SJSA1 (cell line): ENCODE results near the gene ZFPL1. TPM values are rescaled to one million over a fixed set of nuclear protein-coding genes. Genes with fewer than 3 reads are reported as not detected.

Experiments
- DNase-seq, 2 experiments: peaks; one replicate each; pipeline ENCODE4 v3.0.0-alpha.2; 2015 to 2020; ENCODE audit warnings: low spot score in 2 of 2, low read depth in 1 of 2
- H3K27ac ChIP-seq: fragments of 250-450 bp; sonication (Bioruptor Pico); 2 replicates; pipeline ENCODE4 v1.5.1; 2020; ENCODE audit warnings: mild to moderate bottlenecking, moderate library complexity
- H3K27me3 ChIP-seq: fragments of 250-450 bp; sonication (Bioruptor Pico); replicated peaks from 2 replicates; pipeline ENCODE4 v1.5.1; 2020; ENCODE audit warnings: mild to moderate bottlenecking, moderate library complexity
- H3K36me3 ChIP-seq: fragments of 250-450 bp; sonication (Bioruptor Pico); 2 replicates; pipeline ENCODE4 v1.5.1; 2020; ENCODE audit warnings: mild to moderate bottlenecking
- H3K4me1 ChIP-seq: fragments of 250-450 bp; sonication (Bioruptor Pico); replicated peaks from 2 replicates; pipeline ENCODE4 v1.6.1; 2021; ENCODE audit warnings: mild to moderate bottlenecking
- H3K4me3 ChIP-seq: fragments of 250-450 bp; sonication (Bioruptor Pico); 2 replicates; pipeline ENCODE4 v1.5.1; 2020; ENCODE audit warnings: mild to moderate bottlenecking
- H3K9me3 ChIP-seq: fragments of 250-450 bp; sonication (Bioruptor Pico); replicated peaks from 2 replicates; pipeline ENCODE4 v1.5.1; 2020; ENCODE audit warnings: mild to moderate bottlenecking
- total RNA-seq: library from RNA; depleted of rRNA; stranded (reverse); fragments of >200 nt; shearing (Covaris generic); gene quantifications from 2 replicates; pipeline ENCODE4 v1.2.3, GENCODE V29; 2014

ZFPL1 gene
- total RNA-seq, 1 experiment from 2014 or later, result 91.9 TPM

- H3K9me3 ChIP-seq, result no peaks in the 10 kb centered on the region
- peaks cover 6% of the 10 kb centered on the region for H3K4me1 ChIP-seq
- H3K4me3 ChIP-seq, result no peak overlapping the region
- no peak for DNase-seq
- no peaks in the 10 kb centered on the region for H3K27me3 ChIP-seq
- peaks cover 49% of the 10 kb centered on the region for H3K36me3 ChIP-seq
- H3K27ac ChIP-seq, result no peak overlapping the region
Observed at GRCh38 chr11:65089621-65090020, 5.6 kb downstream of the ZFPL1 start.

- H3K4me3 ChIP-seq, result no peak overlapping the region
Observed at GRCh38 chr11:65090628-65091027, 6.6 kb downstream of the ZFPL1 start.

GRCh38 chr11:65095427-65095826 is 11.4 kb downstream of the ZFPL1 start:
- no peak for DNase-seq
- H3K4me3 ChIP-seq, result peak overlapping the region; percentile 76

More at GRCh38 chr11:65090628-65091027, 6.6 kb downstream of the ZFPL1 start:
- peaks cover 42% of the 10 kb centered on the region for H3K36me3 ChIP-seq
- DNase-seq, result no peak
- H3K9me3 ChIP-seq, result no peaks in the 10 kb centered on the region
- peaks cover 1% of the 10 kb centered on the region for H3K4me1 ChIP-seq
- no peaks in the 10 kb centered on the region for H3K27me3 ChIP-seq
- no peak overlapping the region for H3K27ac ChIP-seq

GRCh38 chr11:65095974-65096806 is 12.2 kb downstream of the ZFPL1 start, which contains the start of gene VPS51:
TSS of gene VPS51 (plus strand) at chr11:65096214. CDS start at chr11:65096251, 37 bp downstream.
- peaks cover 9% of the 10 kb centered on the region for H3K4me1 ChIP-seq

More at GRCh38 chr11:65095427-65095826, 11.4 kb downstream of the ZFPL1 start:
- Histone ChIP-seq H3K27ac (peak overlapping the region; percentile 49; the same call in 1 of the 2 replicates), H3K4me1 (peaks cover 9% of the 10 kb centered on the region), H3K36me3 (peaks cover 26% of the 10 kb centered on the region), H3K9me3 (no peaks in the 10 kb centered on the region), H3K27me3 (no peaks in the 10 kb centered on the region)

GRCh38 chr11:65096926-65097325 is 12.9 kb downstream of the ZFPL1 start:
- H3K36me3 ChIP-seq, result peaks cover 35% of the 10 kb centered on the region
- no peaks in the 10 kb centered on the region for H3K9me3 ChIP-seq
- peak overlapping the region; percentile 9; the same call in 1 of the 2 replicates for H3K27ac ChIP-seq
- DNase-seq, result no peak
- no peaks in the 10 kb centered on the region for H3K27me3 ChIP-seq
- H3K4me3 ChIP-seq, result peak overlapping the region; percentile 76
- H3K4me1 ChIP-seq, result peaks cover 10% of the 10 kb centered on the region

More at GRCh38 chr11:65095974-65096806, 12.2 kb downstream of the ZFPL1 start, which contains the start of gene VPS51:
- Histone ChIP-seq H3K9me3 (no peaks in the 10 kb centered on the region), H3K27ac (peak within 1 kb of the TSS; percentile 49), H3K4me3 (peak within 1 kb of the TSS; percentile 76), H3K36me3 (peaks cover 33% of the 10 kb centered on the region), H3K27me3 (no peaks in the 10 kb centered on the region)
- DNase-seq, result peak; percentile 92 to 94

GRCh38 chr11:65100674-65101350 is 16.8 kb downstream of the ZFPL1 start:
- H3K36me3 ChIP-seq, result peaks cover 52% of the 10 kb centered on the region
- no peak overlapping the region for H3K4me3 ChIP-seq
- peaks cover 16% of the 10 kb centered on the region for H3K4me1 ChIP-seq
- no peak for DNase-seq
- no peaks in the 10 kb centered on the region for H3K27me3 ChIP-seq
- no peak overlapping the region for H3K27ac ChIP-seq
- H3K9me3 ChIP-seq, result no peaks in the 10 kb centered on the region

GRCh38 chr11:65102142-65103095 is 18.4 kb downstream of the ZFPL1 start:
- H3K27ac ChIP-seq, result no peak overlapping the region
- H3K27me3 ChIP-seq, result no peaks in the 10 kb centered on the region
- H3K4me3 ChIP-seq, result no peak overlapping the region
- H3K36me3 ChIP-seq, result peaks cover 51% of the 10 kb centered on the region
- peak in 1 of 2 experiments; percentile 53 for DNase-seq
- H3K9me3 ChIP-seq, result no peaks in the 10 kb centered on the region
- H3K4me1 ChIP-seq, result peaks cover 10% of the 10 kb centered on the region

GRCh38 chr11:65103476-65103875 is 19.5 kb downstream of the ZFPL1 start:
- no peak for DNase-seq
- H3K9me3 ChIP-seq, result no peaks in the 10 kb centered on the region
- peaks cover 51% of the 10 kb centered on the region for H3K36me3 ChIP-seq
- H3K4me1 ChIP-seq, result peaks cover 10% of the 10 kb centered on the region
- H3K27ac ChIP-seq, result no peak overlapping the region
- H3K27me3 ChIP-seq, result no peaks in the 10 kb centered on the region
- no peak overlapping the region for H3K4me3 ChIP-seq

- Histone ChIP-seq H3K4me1 (peaks cover 10% of the 10 kb centered on the region), H3K4me3 (no peak overlapping the region)
Observed at GRCh38 chr11:65104628-65105027, 20.6 kb downstream of the ZFPL1 start.

GRCh38 chr11:65107078-65107477 is 23.1 kb downstream of the ZFPL1 start:
- H3K36me3 ChIP-seq, result peaks cover 62% of the 10 kb centered on the region
- H3K27me3 ChIP-seq, result peaks cover 4% of the 10 kb centered on the region
- H3K9me3 ChIP-seq, result no peaks in the 10 kb centered on the region
- no peak overlapping the region for H3K4me3 ChIP-seq
- peaks cover 21% of the 10 kb centered on the region for H3K4me1 ChIP-seq
- no peak overlapping the region for H3K27ac ChIP-seq
- no peak for DNase-seq

More at GRCh38 chr11:65104628-65105027, 20.6 kb downstream of the ZFPL1 start:
- Histone ChIP-seq H3K9me3 (no peaks in the 10 kb centered on the region), H3K27me3 (no peaks in the 10 kb centered on the region), H3K27ac (no peak overlapping the region), H3K36me3 (peaks cover 53% of the 10 kb centered on the region)
- no peak for DNase-seq

GRCh38 chr11:65107751-65108468 is 23.9 kb downstream of the ZFPL1 start:
- Histone ChIP-seq H3K4me1 (peaks cover 21% of the 10 kb centered on the region), H3K4me3 (no peak overlapping the region)

GRCh38 chr11:65108469-65109123 is 24.6 kb downstream of the ZFPL1 start:
- DNase-seq, result no peak
- Histone ChIP-seq H3K4me3 (no peak overlapping the region), H3K9me3 (no peaks in the 10 kb centered on the region), H3K27ac (no peak overlapping the region), H3K4me1 (peaks cover 22% of the 10 kb centered on the region), H3K36me3 (peaks cover 52% of the 10 kb centered on the region), H3K27me3 (peaks cover 14% of the 10 kb centered on the region)

More at GRCh38 chr11:65107751-65108468, 23.9 kb downstream of the ZFPL1 start:
- Histone ChIP-seq H3K27ac (no peak overlapping the region), H3K36me3 (peaks cover 58% of the 10 kb centered on the region), H3K27me3 (peaks cover 12% of the 10 kb centered on the region), H3K9me3 (no peaks in the 10 kb centered on the region)
- DNase-seq, result no peak
